ENCODE data around the gene FREM2. TPM values are rescaled to one million over a fixed set of nuclear protein-coding genes. Genes with fewer than 3 reads are reported as not detected.
A peak's percentile ranks its signal among the peaks of the same experiment; 100 is the strongest.

FREM2 gene
- total and polyA plus RNA-seq, 2 donors from 2014 or later = 3.6 to 16.9 TPM

- TF ChIP-seq CTCF (IDR thresholded peaks at IDR 0.05; ENCODE audit: borderline replicate concordance, extremely low read depth, insufficient read depth) = no peak
- H3K4me3 ChIP-seq (ENCODE audit: low read length in 3 of 3) = peak overlapping the region; percentile 56 to 84 (median 80)
- H3K36me3 ChIP-seq (ENCODE audit: control insufficient read depth in 2 of 3, insufficient read depth in 3 of 3, low read length in 3 of 3) = no peaks in the 10 kb centered on the region
- H3K9me3 ChIP-seq (ENCODE audit: control insufficient read depth in 2 of 3, insufficient read depth in 1 of 3, low read length in 3 of 3) = no peaks in the 10 kb centered on the region
- peaks cover 0 to 4% (median 3%) of the 10 kb centered on the region in 3 donors for H3K4me1 ChIP-seq (ENCODE audit: control insufficient read depth in 2 of 3, insufficient read depth in 2 of 3, low read depth in 1 of 3, low read length in 3 of 3)
- intact Hi-C loops (cut with DNase I) = no loop called here
- no peaks in the 10 kb centered on the region for H3K27me3 ChIP-seq (ENCODE audit: control insufficient read depth, insufficient read depth, low read length)
- DNase-seq (peak; percentile 47 to 81 (median 61)), FAIRE-seq (no peak)
- no peak overlapping the region for H3K27ac ChIP-seq (ENCODE audit: low read depth in 2 of 2, low read length in 2 of 2)
- H3K9ac ChIP-seq (ENCODE audit: low read length in 3 of 3) = peak overlapping the region in 1 of 3 donors; percentile 42
Measured at GRCh38 chr13:38687246-38688229, 661 bp downstream of the FREM2 start.

GRCh38 chr13:38688674-38689073 lies 1.8 kb downstream of the FREM2 start:
- no peak overlapping the region for H3K27ac ChIP-seq (ENCODE audit: low read depth in 2 of 2, low read length in 2 of 2)
- H3K4me1 ChIP-seq (ENCODE audit: control insufficient read depth in 2 of 3, insufficient read depth in 2 of 3, low read depth in 1 of 3, low read length in 3 of 3) = peaks cover 0 to 4% (median 3%) of the 10 kb centered on the region in 3 donors
- peak overlapping the region in 1 of 3 donors; percentile 80 for H3K4me3 ChIP-seq (ENCODE audit: low read length in 3 of 3)
- no peaks in the 10 kb centered on the region for H3K27me3 ChIP-seq (ENCODE audit: control insufficient read depth, insufficient read depth, low read length)
- FAIRE-seq (no peak), DNase-seq (peak in 2 of 5 donors; percentile 48 to 76)
- no peaks in the 10 kb centered on the region for H3K36me3 ChIP-seq (ENCODE audit: control insufficient read depth in 2 of 3, insufficient read depth in 3 of 3, low read length in 3 of 3)
- intact Hi-C loops (cut with DNase I) = no loop called here
- no peak overlapping the region for H3K9ac ChIP-seq (ENCODE audit: low read length in 3 of 3)
- H3K9me3 ChIP-seq (ENCODE audit: control insufficient read depth in 2 of 3, insufficient read depth in 1 of 3, low read length in 3 of 3) = no peaks in the 10 kb centered on the region
- TF ChIP-seq CTCF (IDR thresholded peaks at IDR 0.05; ENCODE audit: borderline replicate concordance, extremely low read depth, insufficient read depth) = no peak

GRCh38 chr13:38690231-38690630 lies 3.4 kb downstream of the FREM2 start:
- no peak for FAIRE-seq
- Histone ChIP-seq H3K27me3 (ENCODE audit: control insufficient read depth, insufficient read depth, low read length) (no peaks in the 10 kb centered on the region), H3K27ac (ENCODE audit: low read depth in 2 of 2, low read length in 2 of 2) (no peak overlapping the region), H3K4me1 (ENCODE audit: control insufficient read depth in 2 of 3, insufficient read depth in 2 of 3, low read depth in 1 of 3, low read length in 3 of 3) (peaks cover 0 to 4% (median 3%) of the 10 kb centered on the region in 3 donors), H3K9ac (ENCODE audit: low read length in 3 of 3) (no peak overlapping the region), H3K36me3 (ENCODE audit: control insufficient read depth in 2 of 3, insufficient read depth in 3 of 3, low read length in 3 of 3) (no peaks in the 10 kb centered on the region), H3K4me3 (ENCODE audit: low read length in 3 of 3) (no peak overlapping the region), H3K9me3 (ENCODE audit: control insufficient read depth in 2 of 3, insufficient read depth in 1 of 3, low read length in 3 of 3) (no peaks in the 10 kb centered on the region)
- DNase-seq = no peak
- intact Hi-C loops (cut with DNase I) = no loop called here
- TF ChIP-seq CTCF (IDR thresholded peaks at IDR 0.05; ENCODE audit: borderline replicate concordance, extremely low read depth, insufficient read depth) = no peak
